NT2/D1 (cell line): ENCODE data around the gene TSPOAP1.

ENCODE experiments used
- SUZ12 ChIP-seq: IDR thresholded peaks from 2 replicates; pipeline ENCODE4 v1.6.1; 2011; ENCODE audit not compliant: insufficient read length, insufficient read depth; ENCODE audit errors: extremely low read depth
- YY1 ChIP-seq: IDR thresholded peaks from 2 replicates; pipeline ENCODE4 v1.6.1; 2011; ENCODE audit not compliant: insufficient read length, insufficient read depth

DNA sequence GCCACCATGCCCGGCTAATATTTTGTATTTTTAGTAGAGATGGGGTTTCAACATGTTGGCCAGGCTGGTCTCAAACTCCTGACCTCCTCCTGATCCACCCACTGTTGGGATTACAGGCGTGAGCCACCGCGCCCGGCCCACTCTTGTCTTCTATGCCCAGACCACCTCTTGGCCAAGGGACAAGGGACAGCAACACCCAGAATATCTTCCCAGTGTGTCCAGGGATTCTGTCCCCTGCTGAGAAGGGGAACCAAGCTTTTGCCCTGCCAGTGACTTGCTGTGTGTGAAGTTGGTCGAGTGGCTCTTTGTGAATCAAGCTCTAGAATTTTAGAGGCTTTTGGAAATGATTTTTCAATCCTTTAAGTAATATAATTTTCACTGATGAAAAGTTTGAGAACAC is 46.2 kb downstream of the TSPOAP1 start:
- TF ChIP-seq YY1 (no peak), SUZ12 (no peak)
